HG03571 (cell line): ENCODE results near the gene CARHSP1.
"Not testable (repeated sequence)": the region's sequence is repeated elsewhere in the genome, so short reads cannot be mapped to it uniquely, and the experiment has no call there.

Source experiments
- ATAC-seq: cut with Tn5 transposase; IDR thresholded peaks from one replicate; pipeline ENCODE4 v1.9.1; 2021; ENCODE audit not compliant: unreplicated experiment

The CARHSP1 gene

DNA sequence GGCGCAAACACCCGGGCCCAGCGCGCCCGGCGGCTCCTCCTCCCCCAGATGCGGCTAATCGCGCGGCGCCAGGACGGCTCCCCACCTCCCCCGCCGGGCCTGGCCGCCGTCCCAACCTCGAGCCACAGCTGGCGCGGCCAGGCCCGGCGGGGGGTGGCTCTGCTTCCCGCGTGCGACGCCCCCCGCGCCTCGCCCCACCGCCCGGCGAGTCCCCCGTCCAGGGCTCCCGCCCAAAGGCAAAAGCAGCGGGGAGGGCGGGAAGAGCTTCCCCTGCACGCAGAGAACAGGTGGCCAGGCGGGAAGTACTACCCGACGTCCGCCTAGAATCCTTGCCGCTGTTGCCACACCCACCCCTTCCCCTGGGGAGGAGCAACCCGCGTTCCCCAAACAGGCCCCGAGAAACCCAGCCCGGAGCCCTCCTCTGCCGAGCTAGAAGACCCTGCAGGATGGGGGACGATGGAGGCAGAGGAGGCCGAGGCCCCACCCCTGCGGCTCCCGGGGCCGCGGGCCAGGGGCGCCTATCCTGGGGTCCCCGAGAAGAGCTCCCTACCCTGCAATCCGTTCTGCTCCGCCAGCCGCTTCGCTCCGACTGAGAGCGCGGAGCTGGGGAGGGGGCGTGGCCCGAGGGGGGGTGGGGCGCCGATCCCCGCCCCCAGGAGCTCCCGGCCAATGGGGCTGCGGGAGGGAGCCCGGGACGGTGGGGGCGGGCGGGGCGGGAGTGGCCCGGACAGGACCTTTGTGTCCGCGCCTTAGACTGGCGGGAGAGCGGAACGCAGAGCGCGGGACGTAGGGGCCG, at the start of gene CARHSP1:
TSS of gene CARHSP1 (minus strand) at position 591 of the 796 bp plus-strand sequence. CDS start 9,678 bp downstream, outside the sequence.
- peak; percentile 65 for ATAC-seq

GRCh38 chr16:8917336-8917735, 48.5 kb upstream of the CARHSP1 start:
- ATAC-seq = not testable (repeated sequence)

DNA sequence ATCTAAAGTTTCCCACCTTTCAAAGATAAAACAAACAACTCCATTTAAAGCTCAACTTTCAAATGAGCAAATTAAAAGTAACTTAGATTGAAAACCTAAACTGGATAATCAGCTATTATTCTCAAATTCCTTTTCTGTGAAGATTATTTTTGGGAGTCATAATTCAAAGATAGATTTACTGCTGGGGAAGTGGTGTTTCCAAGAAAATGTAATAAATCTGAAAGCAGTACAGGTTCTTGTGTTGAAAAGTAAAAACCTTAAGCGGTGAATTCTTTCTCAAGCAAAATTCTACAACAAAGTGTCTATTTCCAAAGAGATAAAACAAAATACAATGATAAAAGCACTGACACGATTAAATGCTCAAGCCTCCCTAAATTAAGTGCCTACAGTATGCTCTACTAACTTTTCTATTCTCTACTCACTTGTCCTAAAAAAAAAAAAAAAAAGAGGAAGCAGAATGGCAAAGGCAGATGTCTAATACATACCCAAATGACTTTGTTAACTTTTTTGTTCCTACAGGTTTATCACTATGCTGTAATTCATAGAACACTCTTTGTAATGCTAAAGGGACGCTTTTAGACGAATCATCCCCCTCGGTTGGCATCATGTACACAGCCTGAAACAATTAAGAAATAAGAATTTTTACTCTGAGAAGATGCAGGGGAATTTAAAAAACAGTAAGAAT, 47.9 kb upstream of the CARHSP1 start:
- no peak for ATAC-seq

DNA sequence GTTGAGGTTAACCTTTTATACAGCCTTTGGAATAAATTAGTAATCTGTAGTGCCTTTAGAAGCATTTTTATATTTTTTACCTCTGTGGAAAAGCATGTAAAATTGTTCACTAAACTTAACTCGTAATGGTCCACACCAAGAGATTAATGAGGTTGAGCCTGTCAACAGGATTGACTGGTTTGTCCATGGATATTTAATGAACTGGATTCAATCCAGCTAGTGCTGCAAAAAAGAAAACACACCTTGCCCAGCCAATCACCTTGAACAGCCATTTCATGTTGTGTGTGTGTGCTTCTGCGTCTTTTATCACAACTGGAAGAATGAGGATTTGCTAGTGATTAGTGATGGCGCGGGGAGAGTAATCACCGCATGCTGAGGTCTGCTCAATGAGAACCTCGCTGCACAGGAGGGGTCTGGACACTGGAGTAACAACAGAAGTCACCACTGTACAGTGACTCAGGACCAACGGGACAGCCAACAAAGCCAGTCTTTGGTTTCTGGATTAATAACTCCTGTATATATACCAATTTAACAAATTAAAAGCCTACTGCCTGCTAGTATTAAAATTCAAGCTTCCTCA, 47.0 kb upstream of the CARHSP1 start:
- no peak for ATAC-seq

DNA sequence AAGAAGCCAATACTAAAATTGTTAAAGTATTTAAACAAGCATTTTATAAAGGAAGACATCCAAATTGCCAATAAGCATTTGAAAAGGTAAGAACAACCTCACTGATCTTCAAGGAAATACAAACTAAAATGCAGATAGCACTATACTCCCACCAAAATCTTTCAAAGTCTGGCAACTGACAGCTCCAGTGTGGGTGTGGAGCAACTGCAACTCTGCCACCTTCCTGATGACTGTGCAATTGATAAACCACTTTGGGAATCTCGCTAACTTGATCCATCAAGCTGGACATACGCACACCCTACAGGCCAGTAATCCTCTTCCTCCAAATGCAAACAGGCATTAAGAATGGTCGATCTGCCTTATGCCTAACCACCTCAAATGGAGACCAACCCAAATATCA, 45.3 kb upstream of the CARHSP1 start:
- ATAC-seq = no peak

DNA sequence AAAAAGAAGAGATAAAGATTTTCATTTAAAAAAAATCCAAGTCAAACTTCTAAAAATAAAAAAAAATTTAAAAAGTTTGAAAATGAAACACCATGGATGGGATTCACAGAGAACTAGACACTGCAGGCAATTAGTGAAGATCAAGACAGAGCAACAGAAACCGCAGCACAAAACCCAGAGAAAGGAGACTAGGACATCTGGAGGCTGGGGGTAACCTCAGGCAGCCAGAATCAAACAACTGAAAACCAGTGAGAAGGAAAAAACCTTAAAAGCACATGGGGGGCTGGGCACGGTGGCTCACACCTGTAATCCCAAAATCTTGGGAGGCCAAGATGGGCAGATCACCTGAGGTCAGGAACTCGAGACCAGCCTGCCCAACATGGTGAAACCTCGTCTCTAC, 44.0 kb upstream of the CARHSP1 start:
- ATAC-seq = no peak

DNA sequence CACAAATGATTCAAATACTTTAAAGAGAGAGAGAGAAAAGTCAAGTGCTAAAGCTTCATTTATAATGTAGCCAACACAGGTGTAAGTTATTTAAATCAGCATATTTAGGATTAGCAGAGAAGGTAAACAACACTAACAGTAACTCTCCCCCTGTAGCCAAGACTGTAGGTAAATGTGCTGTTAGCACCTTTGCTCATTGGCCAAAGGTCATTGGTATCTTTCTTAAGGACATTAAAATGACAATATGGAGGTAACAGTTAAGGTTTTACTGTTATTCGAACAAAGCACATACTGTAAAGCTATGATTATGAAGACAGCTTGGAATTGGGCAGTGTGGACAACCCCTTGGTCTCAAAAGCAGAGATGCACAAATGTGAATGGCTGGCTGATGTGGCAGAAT, 42.0 kb upstream of the CARHSP1 start:
- ATAC-seq = no peak

DNA sequence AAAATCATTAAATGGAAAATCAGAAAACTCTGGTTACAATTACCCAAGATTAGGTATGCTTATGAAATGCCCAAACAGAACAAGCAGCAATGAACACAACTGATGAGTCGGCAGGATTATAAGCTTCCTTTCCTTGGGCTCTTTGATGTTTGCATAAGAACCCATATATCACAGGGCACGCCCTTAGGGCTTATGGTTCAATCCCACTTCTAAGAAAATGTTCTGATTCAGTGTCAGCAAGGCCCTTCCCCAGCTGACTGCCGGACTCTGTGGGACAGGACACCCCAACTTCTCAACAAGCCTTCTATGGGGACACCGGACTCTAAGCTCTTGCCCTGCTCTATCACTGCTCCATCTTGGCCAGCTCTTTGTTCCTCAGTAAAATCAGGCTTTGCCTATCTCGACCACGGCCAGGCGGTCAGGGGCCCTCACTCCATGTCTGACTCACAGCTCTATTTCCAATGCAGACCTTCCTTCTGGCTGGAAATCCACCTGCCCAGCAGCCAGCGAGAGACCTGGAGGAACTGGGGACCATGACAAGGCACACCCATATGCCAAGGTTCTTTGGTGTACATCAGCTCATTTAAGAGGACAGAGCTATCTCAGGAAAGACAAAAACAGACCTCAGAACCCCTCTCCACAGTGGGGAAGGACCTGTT, 40.1 kb upstream of the CARHSP1 start:
- ATAC-seq = no peak

GRCh38 chr16:8907096-8907495, 38.3 kb upstream of the CARHSP1 start:
- no peak for ATAC-seq

DNA sequence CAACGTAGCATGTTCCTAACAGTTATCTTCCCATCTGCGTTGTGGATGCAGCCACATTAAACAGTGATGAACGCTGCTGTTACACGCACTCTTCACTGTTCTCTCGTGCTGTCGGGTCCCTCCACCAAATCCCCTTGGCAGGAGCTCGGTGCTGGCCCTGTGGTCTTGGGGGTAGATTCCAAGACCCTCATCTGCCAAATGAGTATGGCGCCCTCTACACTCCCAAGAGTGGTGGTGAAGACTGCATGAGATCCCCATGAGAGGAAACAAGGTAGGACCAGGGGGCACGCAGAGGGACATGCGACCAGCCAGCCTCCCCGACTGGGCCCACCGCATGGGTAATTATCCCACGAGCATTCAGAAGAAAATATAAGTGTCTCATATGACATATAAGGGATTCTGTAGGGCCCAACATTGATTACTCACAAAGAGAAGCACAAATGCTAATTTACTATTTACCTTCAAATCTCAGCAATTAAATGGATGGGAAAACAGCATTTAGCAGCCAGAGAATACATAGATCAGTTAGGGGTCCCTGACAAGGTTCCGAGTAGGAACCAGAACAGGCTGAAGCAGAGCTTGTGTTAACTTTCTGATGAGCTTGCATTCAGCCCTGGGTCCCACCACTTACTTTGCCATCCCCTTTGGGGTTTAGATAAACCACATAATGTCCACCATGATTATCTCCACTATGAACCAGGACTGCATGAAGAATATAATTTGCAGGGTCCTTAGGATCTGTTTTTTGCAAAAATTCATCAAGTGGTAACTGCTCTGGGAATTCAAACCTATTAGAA, 37.2 kb upstream of the CARHSP1 start:
- no peak for ATAC-seq

GRCh38 chr16:8905168-8905762, 36.5 kb upstream of the CARHSP1 start:
- ATAC-seq = no peak

DNA sequence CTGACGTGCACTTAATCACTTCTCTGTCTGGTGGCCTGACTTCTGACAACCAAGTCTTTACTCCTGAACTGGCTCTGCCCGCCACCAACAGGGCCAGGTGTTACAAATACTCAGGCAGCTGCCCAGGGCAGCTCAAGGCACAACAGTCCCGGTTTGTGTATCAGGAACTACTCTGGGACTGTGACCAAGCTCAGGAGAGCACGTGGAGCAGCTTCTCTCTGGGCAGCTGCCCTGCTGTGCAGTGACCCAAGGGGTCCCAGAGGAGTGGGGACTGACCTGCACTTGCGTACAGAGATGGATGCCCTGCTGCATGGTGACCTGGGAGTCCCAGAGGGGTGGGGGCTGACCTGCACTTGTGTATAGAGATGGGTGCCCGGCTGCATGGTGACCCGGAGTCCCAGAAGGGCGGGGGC, 35.2 kb upstream of the CARHSP1 start:
- ATAC-seq = no peak

- ATAC-seq = no peak
These were observed 34.2 kb upstream of the CARHSP1 start for GRCh38 chr16:8903004-8903403.

DNA sequence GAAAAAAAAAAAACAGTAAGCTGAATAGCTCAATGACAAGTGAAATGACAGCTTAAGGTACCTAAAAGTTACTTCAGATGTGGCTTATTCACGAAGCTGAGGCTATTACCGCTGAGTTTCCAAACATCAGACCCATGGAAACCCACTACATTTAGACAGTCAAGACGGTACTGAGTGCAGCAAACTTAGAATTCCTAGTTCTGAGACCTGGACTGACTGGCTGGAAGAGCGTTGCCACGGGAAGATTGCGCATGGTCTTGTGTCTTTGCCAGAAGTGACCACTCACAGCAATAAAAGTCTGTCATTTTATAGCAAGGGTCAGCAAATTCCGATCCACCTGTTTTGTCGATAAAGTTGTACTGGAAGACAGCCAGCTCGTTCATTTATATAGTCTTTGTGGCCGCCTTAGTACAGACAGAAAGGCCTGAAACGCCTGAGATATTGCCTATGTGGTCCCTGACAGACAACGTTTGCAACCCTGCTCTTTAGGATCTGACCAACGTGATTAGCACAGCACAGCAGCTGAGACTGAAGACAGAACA, 32.6 kb upstream of the CARHSP1 start:
- no peak for ATAC-seq

- ATAC-seq = no peak
These were observed 31.5 kb upstream of the CARHSP1 start for GRCh38 chr16:8900343-8900742.

GRCh38 chr16:8899709-8900317, 31.0 kb upstream of the CARHSP1 start:
- ATAC-seq = no peak

DNA sequence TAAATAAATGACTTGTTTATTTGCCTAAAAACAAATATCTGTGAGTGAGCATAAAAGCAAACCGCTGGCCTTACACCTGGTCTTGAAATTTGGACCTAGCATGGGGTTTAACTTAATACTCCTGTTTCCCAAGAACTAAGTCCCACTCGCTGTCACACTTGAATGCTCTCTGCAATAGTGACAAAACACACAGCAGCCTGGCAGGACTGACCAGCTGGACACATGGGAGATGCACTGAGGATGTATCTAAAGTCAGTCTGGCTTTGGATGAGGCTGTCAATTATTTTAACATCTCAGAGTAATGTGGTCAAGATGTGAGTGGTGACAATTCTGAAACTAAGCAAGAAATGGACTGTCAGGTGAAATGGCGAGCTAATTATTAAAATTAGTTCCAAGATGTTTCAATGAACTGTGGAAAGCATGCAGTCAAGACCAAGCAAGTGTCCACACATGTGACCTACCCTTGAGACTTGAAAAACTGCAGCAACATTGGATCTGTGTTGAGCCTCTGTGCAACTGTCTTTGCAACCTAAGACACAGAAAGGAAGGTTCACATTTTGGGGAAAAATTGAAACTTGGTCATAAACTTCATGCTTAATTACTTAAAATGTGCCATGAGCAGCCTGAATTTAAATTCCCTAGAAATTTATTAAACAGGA, 30.0 kb upstream of the CARHSP1 start:
- ATAC-seq = no peak

GRCh38 chr16:8894736-8895334, 26.0 kb upstream of the CARHSP1 start:
- ATAC-seq = no peak
